Measurements from ENCODE around the gene LCN6.

GRCh38 chr9:136773386-136774044 lies 25.2 kb upstream of the LCN6 start:
- TF ChIP-seq YY1 (IDR thresholded peaks at IDR 0.05; ENCODE audit: insufficient read depth, insufficient read length) (peak; percentile 39), ZNF274 (IDR thresholded peaks at IDR 0.05; ENCODE audit: low read depth, low read length) (no peak), SUZ12 (IDR thresholded peaks at IDR 0.05; ENCODE audit: extremely low read depth, insufficient read depth, insufficient read length) (no peak)

Measured in NT2/D1 (cell line).